ENCODE data around the gene ZCCHC14. TPM values are rescaled to one million over a fixed set of nuclear protein-coding genes. Genes with fewer than 3 reads are reported as not detected.

ZCCHC14 gene
- total RNA-seq, 1 experiment from 2014 or later, result 37.8 TPM

- TF ChIP-seq ATF3 (IDR thresholded peaks at IDR 0.05) (no peak), SP1 (IDR thresholded peaks at IDR 0.05; ENCODE audit: low read depth) (no peak), RAD21 (IDR thresholded peaks at IDR 0.05; ENCODE audit: low read depth) (no peak), SIN3A (IDR thresholded peaks at IDR 0.05; ENCODE audit: low read depth) (no peak), ELF1 (IDR thresholded peaks at IDR 0.05; ENCODE audit: borderline replicate concordance, low read depth) (no peak), JUND (IDR thresholded peaks at IDR 0.05) (no peak)
Observed at GRCh38 chr16:87431926-87432325, 60.9 kb downstream of the ZCCHC14 start (continued).

DNA sequence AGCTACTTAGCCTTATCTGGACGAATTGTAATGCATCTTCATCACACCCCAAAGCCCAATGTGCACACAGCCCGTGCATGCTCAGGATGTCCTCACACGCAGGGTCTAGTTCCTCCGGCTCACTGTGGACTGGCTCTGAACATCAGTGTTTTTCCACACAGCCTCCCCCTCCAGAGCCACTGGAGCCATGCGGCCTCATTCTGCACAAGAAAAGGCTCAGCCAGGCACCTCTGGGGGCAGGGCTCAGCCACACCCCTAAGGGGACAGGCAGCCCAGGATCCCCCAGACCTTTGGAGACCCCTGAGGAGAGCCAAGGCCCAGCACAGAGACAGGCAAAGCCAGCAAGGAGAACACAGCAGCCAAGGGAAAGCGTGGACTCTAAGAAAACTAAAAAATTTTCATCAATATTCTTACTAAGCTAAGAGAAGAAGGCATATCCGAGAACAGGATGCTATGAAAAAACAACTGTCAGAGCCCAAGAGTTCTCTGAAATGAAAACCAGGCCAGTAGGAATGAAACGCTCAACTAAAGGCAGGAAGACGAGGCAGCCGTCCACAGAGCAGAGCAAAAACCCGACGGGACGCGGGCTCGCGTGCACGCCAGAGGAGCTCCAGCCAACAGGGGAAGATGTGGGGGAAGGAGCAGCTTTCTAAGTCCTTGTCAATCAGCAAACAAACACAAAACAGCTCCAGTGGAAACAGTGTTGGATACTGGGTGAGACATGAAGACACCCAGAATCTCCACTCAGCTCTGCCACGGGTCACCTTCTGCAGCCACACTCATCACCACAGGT is 66.2 kb downstream of the ZCCHC14 start:
- H3K27me3 ChIP-seq (ENCODE audit: insufficient read depth, low read length), result no peaks in the 10 kb centered on the region
- H3K9me3 ChIP-seq (ENCODE audit: control insufficient read depth in 1 of 2, insufficient read depth in 1 of 2, low read depth in 1 of 2, low read length in 2 of 2), result no peaks in the 10 kb centered on the region
- RAD21 ChIA-PET (ENCODE audit: low non-redundant PET in 1 of 2, low total read pairs in 2 of 2, uncharacterized antibody in 2 of 2, unreplicated experiment in 2 of 2), result no interaction called here
- no peak for DNase-seq (ENCODE audit: low read depth, low spot score)
- intact Hi-C loops (cut with micrococcal nuclease), result no loop called here
- H3K9ac ChIP-seq (ENCODE audit: low read length), result no peak overlapping the region
- no peaks in the 10 kb centered on the region for H4K20me1 ChIP-seq (ENCODE audit: insufficient read depth)
- peaks cover 7 to 16% of the 10 kb centered on the region in 2 experiments; a peak in 2 of 4 replicates for H3K36me3 ChIP-seq (ENCODE audit: control insufficient read depth in 1 of 2, insufficient read depth in 2 of 2, low read length in 2 of 2)
- no peak overlapping the region for H2AFZ ChIP-seq (ENCODE audit: low read depth, low read length, poor library complexity, severe bottlenecking)
- TF ChIP-seq POLR2AphosphoS5 (IDR thresholded peaks at IDR 0.05; ENCODE audit: low read depth, low read length) (no peak), TCF7L2 (IDR thresholded peaks at IDR 0.05; ENCODE audit: borderline replicate concordance, extremely low read depth, insufficient read depth, insufficient read length) (no peak)
- H3K4me3 ChIP-seq (replicated peaks in 1 of 2; ENCODE audit: low read depth in 1 of 2, low read length in 2 of 2), result no peak overlapping the region
- POLR2A ChIA-PET, result no interaction called here
- no peaks in the 10 kb centered on the region for H3K9me2 ChIP-seq (ENCODE audit: insufficient read depth)
- peaks cover 6% of the 10 kb centered on the region; the same call in 1 of the 2 replicates for H3K79me2 ChIP-seq (ENCODE audit: insufficient read depth, low read length)
- CTCF ChIA-PET, result interaction anchor here (1.5 to 1.6 kb wide), 2 partner anchors 10 to 209 kb away, joined by 3 to 9 read pairs; no protein-coding TSS in a partner anchor
- ATAC-seq, result no peak
- BruUV-seq (replicated peaks), result no TSS peak
- no peaks in the 10 kb centered on the region for H3K4me1 ChIP-seq (ENCODE audit: control insufficient read depth in 1 of 2, insufficient read depth in 2 of 2, low read length in 2 of 2)
- H3K27ac ChIP-seq (ENCODE audit: low read depth, low read length), result no peak overlapping the region
- H3K4me2 ChIP-seq (ENCODE audit: low read length), result no peak overlapping the region

Data from HCT116 (cell line).